Endothelial cell of umbilical vein (primary cell): Measurements from ENCODE around the gene APBA3. TPM values are rescaled to one million over a fixed set of nuclear protein-coding genes. Genes with fewer than 3 reads are reported as not detected.

ENCODE experiments used
- BruUV-seq: library from RNA; stranded (reverse); fragments of 400-500 nt; replicated peaks from 2 replicates; lab custom pipeline; 2021; lab: Mats Ljungman, UMichigan
- CTCF ChIA-PET: fragments of 300-600, 350-600 bp; sonication (Branson Sonifier 250); formaldehyde crosslinking; loops from one replicate; lab custom pipeline; 2021; ENCODE audit warnings: antibody characterized with exemption, inconsistent platforms; lab: Charles Lee
- POLR2A ChIA-PET: fragments of 300-600, 350-600 bp; sonication (Branson Sonifier 250); formaldehyde crosslinking; loops from one replicate; lab custom pipeline; 2021; ENCODE audit warnings: antibody characterized with exemption, inconsistent platforms; lab: Charles Lee
- DNase-seq: peaks from one replicate; pipeline ENCODE4 v3.0.0-alpha.2; 2011; ENCODE audit warnings: low read depth, low spot score
- FAIRE-seq: peaks from 2 replicates; lab custom pipeline; 2011; peaks lifted over from hg19 to GRCh38; lab: Jason Lieb, UNC
- H2AFZ ChIP-seq: 2 replicates; pipeline ENCODE4 v1.6.0; 2012; ENCODE audit warnings: low read depth, low read length, control low read depth, inconsistent platforms
- H3K27ac ChIP-seq: 2 replicates; pipeline ENCODE4 v1.5.1; 2011; ENCODE audit warnings: low read depth, mild to moderate bottlenecking, control low read depth, low read length, moderate library complexity; ENCODE audit not compliant: insufficient read depth
- H3K27me3 ChIP-seq, 2 experiments: 2 replicates each; pipeline versions ENCODE4 v1.6.0 to v1.6.1; 2011; ENCODE audit warnings: low read length in 2 of 2, mixed read lengths in 1 of 2; ENCODE audit not compliant: control insufficient read depth in 2 of 2, insufficient read depth in 2 of 2
- H3K36me3 ChIP-seq, 2 experiments: 2 replicates in 1 of 2; 3 replicates in 1 of 2; pipeline ENCODE4 v1.5.1; 2011; ENCODE audit warnings: low read length in 2 of 2, mild to moderate bottlenecking in 1 of 2, moderate library complexity in 1 of 2; ENCODE audit not compliant: control insufficient read depth in 2 of 2, insufficient read depth in 2 of 2; ENCODE audit errors: extremely low read depth in 1 of 2
- H3K4me1 ChIP-seq: 3 replicates; pipeline ENCODE4 v1.5.1; 2011; ENCODE audit warnings: mild to moderate bottlenecking, low read length; ENCODE audit not compliant: control insufficient read depth, insufficient read depth; ENCODE audit errors: extremely low read depth
- H3K4me2 ChIP-seq: 2 replicates; pipeline ENCODE4 v1.6.1; 2011; ENCODE audit warnings: low read length, control low read depth, mixed read lengths; ENCODE audit not compliant: insufficient read depth
- H3K4me3 ChIP-seq, 3 experiments: fragments of 200-600 bp in 1 of 3; sonication (generic), shearing (Covaris generic) in 1 of 3; replicated peaks in 1 of 3; 2 replicates each; pipeline ENCODE4 v1.5.1; 2011 to 2016; ENCODE audit warnings: control low read depth in 3 of 3, low read length in 3 of 3, mild to moderate bottlenecking in 2 of 3, inconsistent platforms in 1 of 3, low read depth in 1 of 3, moderate library complexity in 1 of 3; ENCODE audit not compliant: insufficient read depth in 1 of 3
- H3K79me2 ChIP-seq: 2 replicates; pipeline ENCODE4 v1.6.0; 2012; ENCODE audit warnings: low read length, inconsistent platforms; ENCODE audit not compliant: control insufficient read depth, insufficient read depth
- H3K9ac ChIP-seq: replicated peaks from 2 replicates; pipeline ENCODE3; 2011; ENCODE audit warnings: low read length, control low read depth; ENCODE audit not compliant: insufficient read depth; ENCODE audit errors: extremely low read depth
- H3K9me1 ChIP-seq: replicated peaks from 3 replicates; pipeline ENCODE4 v1.6.0; 2011; ENCODE audit warnings: mild to moderate bottlenecking, low read length; ENCODE audit not compliant: control insufficient read depth, insufficient read depth; ENCODE audit errors: extremely low read depth
- H3K9me3 ChIP-seq: replicated peaks from 2 replicates; pipeline ENCODE4 v1.5.1; 2012; ENCODE audit warnings: low read length, inconsistent platforms; ENCODE audit not compliant: control insufficient read depth, insufficient read depth
- H4K20me1 ChIP-seq: replicated peaks from 2 replicates; pipeline ENCODE3; 2011; ENCODE audit warnings: mild to moderate bottlenecking, low read length; ENCODE audit not compliant: control insufficient read depth, insufficient read depth; ENCODE audit errors: extremely low read depth
- CTCF ChIP-seq, 2 donors: IDR thresholded peaks; 1 replicate in 1 of 2; 2 replicates in 1 of 2; pipeline ENCODE4 v1.5.1; 2011; ENCODE audit warnings: low read length in 2 of 2, mild to moderate bottlenecking in 2 of 2, moderate library complexity in 2 of 2, control low read depth in 1 of 2, inconsistent platforms in 1 of 2, low read depth in 1 of 2; ENCODE audit not compliant: insufficient read depth in 1 of 2; ENCODE audit errors: extremely low read depth in 1 of 2
- EZH2 ChIP-seq: IDR thresholded peaks from 2 replicates; pipeline ENCODE4 v1.6.1; 2012; ENCODE audit warnings: borderline replicate concordance, low read depth, mild to moderate bottlenecking, moderate library complexity, low read length, inconsistent platforms; ENCODE audit not compliant: severe bottlenecking
- FOS ChIP-seq: IDR thresholded peaks from 2 replicates; pipeline ENCODE4 v1.6.1; 2011; ENCODE audit warnings: mild to moderate bottlenecking, low read length, moderate library complexity, borderline replicate concordance; ENCODE audit not compliant: insufficient read depth
- GATA2 ChIP-seq: IDR thresholded peaks from 2 replicates; pipeline ENCODE4 v1.7.0; 2011; ENCODE audit warnings: low read depth, mild to moderate bottlenecking, moderate library complexity, mixed read lengths, low read length; ENCODE audit not compliant: insufficient read length, insufficient read depth
- JUN ChIP-seq: IDR thresholded peaks from 2 replicates; pipeline ENCODE4 v1.6.1; 2011; ENCODE audit warnings: borderline replicate concordance, low read depth; ENCODE audit not compliant: insufficient read length, insufficient read depth
- MYC ChIP-seq: IDR thresholded peaks from one replicate; pipeline ENCODE4 v1.6.1; 2011; ENCODE audit warnings: mild to moderate bottlenecking, low read depth, low read length
- POLR2A ChIP-seq: IDR thresholded peaks from 2 replicates; pipeline ENCODE4 v1.6.1; 2012; ENCODE audit warnings: low read depth, mild to moderate bottlenecking, control low read depth, low read length
- POLR2AphosphoS5 ChIP-seq: IDR thresholded peaks from 2 replicates; pipeline ENCODE4 v1.6.1; 2012; ENCODE audit warnings: low read depth, mild to moderate bottlenecking, control low read depth, low read length, moderate library complexity; ENCODE audit not compliant: insufficient read depth
- dilution Hi-C: fragments of 300-500 bp; cut with MboI; formaldehyde crosslinking; loops from one replicate; pipeline ENCODE4 v1.15.0; 2019; ENCODE audit warnings: low sequenced_read_pairs; ENCODE audit not compliant: extremely low pct_ligation_motif_present
- intact Hi-C: fragments of 100-400 bp; cut with micrococcal nuclease; formaldehyde crosslinking; loops from one replicate; pipeline ENCODE4 v1.10.0; 2022
- polyA plus RNA-seq, 4 experiments: library from polyadenylated mRNA; depleted of rRNA in 3 of 4; stranded (reverse) in 3 of 4; unstranded in 1 of 4; fragments of >200 nt; gene quantifications; 2 replicates each; pipeline versions ENCODE4 v1.2.1 to v1.2.3, GENCODE V29; 2011 to 2012; ENCODE audit warnings: missing spikeins in 1 of 4
- total RNA-seq: library from RNA; stranded (reverse); gene quantifications from 2 replicates; pipeline ENCODE4 v1.2.3, GENCODE V29; 2021
- TF ChIP-seq, protein P1 (sequence below): IDR thresholded peaks from 2 replicates; pipeline ENCODE4 v1.6.1; 2011; ENCODE audit not compliant: insufficient read depth, insufficient read length

Gene APBA3
- total and polyA plus RNA-seq, 2 donors (not counting 3 experiments of a cell fraction or from before 2014, with no cell fraction given), result 23.4 to 25.1 TPM

DNA sequence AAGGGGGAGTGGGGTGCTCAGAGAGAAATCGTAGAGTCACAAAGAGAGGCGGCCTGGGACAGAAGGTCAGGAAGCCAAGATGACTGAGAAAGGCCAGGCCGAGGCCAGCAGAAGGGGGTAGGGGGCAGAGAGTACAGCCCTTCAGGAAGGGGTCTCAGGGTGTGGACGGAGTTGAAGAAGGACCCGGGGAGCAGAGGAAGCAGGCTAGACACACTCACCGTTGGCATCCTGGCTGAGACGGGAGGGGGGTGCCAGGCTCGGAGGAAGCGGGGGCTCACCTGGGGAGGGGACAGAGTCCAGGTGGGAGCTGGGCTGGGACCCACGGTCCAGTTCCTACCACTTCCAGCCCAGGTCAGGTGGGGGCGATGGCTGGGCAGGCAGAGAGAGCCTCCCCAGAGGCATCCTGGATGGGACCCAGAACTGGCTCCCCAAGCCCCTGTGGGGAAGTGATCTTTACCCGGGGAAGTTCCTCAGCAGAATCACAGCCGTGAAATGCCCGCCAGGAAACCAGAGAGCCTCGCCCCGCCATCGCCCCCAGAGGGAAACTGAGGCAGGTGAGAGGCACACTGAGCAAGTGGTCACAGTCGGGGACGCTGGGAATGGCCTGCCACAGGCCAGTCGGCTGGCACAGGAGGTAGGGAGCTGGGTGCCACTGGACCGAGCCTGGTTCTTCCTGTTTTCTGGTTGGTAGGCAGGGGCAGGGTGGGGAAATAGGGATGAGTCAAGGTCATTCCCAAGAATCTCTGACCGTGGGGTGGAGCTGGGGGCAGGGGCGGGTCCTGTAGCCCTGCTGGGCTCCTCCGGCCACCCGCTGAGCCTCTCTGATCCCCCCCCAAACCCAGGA lies 23.3 kb upstream of the APBA3 start:
- ChIA-PET CTCF (no interaction called here), POLR2A (no interaction called here)
- no peak for DNase-seq
- dilution Hi-C loops (no loop called here), intact Hi-C loops (no loop called here)
- Histone ChIP-seq H3K9ac (no peak overlapping the region), H3K9me1 (no peaks in the 10 kb centered on the region), H4K20me1 (no peaks in the 10 kb centered on the region), H3K4me3 (no peak overlapping the region), H3K79me2 (no peaks in the 10 kb centered on the region), H2AFZ (no peak overlapping the region), H3K36me3 (no peaks in the 10 kb centered on the region), H3K9me3 (peaks cover 2% of the 10 kb centered on the region), H3K4me2 (no peak overlapping the region), H3K27ac (no peak overlapping the region), H3K27me3 (peaks cover 8 to 9% of the 10 kb centered on the region in 2 experiments), H3K4me1 (no peaks in the 10 kb centered on the region)
- no peak for FAIRE-seq
- TF ChIP-seq, protein P1, sequence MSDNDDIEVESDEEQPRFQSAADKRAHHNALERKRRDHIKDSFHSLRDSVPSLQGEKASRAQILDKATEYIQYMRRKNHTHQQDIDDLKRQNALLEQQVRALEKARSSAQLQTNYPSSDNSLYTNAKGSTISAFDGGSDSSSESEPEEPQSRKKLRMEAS, result no peak
- TF ChIP-seq POLR2A, result no peak
- no peak for TF ChIP-seq FOS
- no peak for TF ChIP-seq EZH2
- TF ChIP-seq MYC, result no peak
- no peak for TF ChIP-seq GATA2
- TF ChIP-seq POLR2AphosphoS5, result no peak
- no peak for TF ChIP-seq JUN
- no peak for TF ChIP-seq CTCF (IDR thresholded peaks at IDR 0.05; ENCODE audit: extremely low read depth in 1 of 2, insufficient read depth in 1 of 2, low read depth in 1 of 2, low read length in 2 of 2)
- BruUV-seq, result no TSS peak
